Measurements from ENCODE around the gene DMD. TPM values are rescaled to one million over a fixed set of nuclear protein-coding genes. Genes with fewer than 3 reads are reported as not detected.

DMD gene
- total and polyA plus RNA-seq, 2 experiments from 2014 or later = 1.5 to 2.0 TPM

- 43 to 57% methylated on average over 6 of the region's 6 CpGs for WGBS, 2 experiments (ENCODE audit: low coverage in 1 of 2, low lambda C conversion rate in 2 of 2, missing lambda C conversion rate in 2 of 2)
- in situ Hi-C loops (cut with MboI) = loop anchor here (25.0 kb wide), 1 partner anchor 449 kb away; no protein-coding TSS in a partner anchor
- H3K36me3 ChIP-seq (ENCODE audit: low read depth) = no peaks in the 10 kb centered on the region
- H2AFZ ChIP-seq = no peak overlapping the region
- H3K9ac ChIP-seq = no peak overlapping the region
- no peak for TF ChIP-seq EZH2phosphoT487 (IDR thresholded peaks at IDR 0.05; ENCODE audit: insufficient read depth, low read depth)
- TF ChIP-seq EZH2 (IDR thresholded peaks at IDR 0.05; ENCODE audit: insufficient read depth, poor library complexity, severe bottlenecking) = no peak
- no peak for DNase-seq
- H3F3A ChIP-seq (ENCODE audit: insufficient read depth) = no peaks in the 10 kb centered on the region
- H3K4me1 ChIP-seq (ENCODE audit: insufficient read depth) = no peaks in the 10 kb centered on the region
- H3K9me3 ChIP-seq (ENCODE audit: low read depth) = no peaks in the 10 kb centered on the region
- H3K79me2 ChIP-seq (ENCODE audit: insufficient read depth) = no peaks in the 10 kb centered on the region
- H3K4me3 ChIP-seq = no peak overlapping the region
- no peaks in the 10 kb centered on the region for H4K20me1 ChIP-seq (ENCODE audit: insufficient read depth)
- H3K27ac ChIP-seq = no peak overlapping the region
- H3K9me2 ChIP-seq (ENCODE audit: insufficient read depth) = no peaks in the 10 kb centered on the region
- no peak overlapping the region for H3K4me2 ChIP-seq (ENCODE audit: unreplicated experiment)
- no peaks in the 10 kb centered on the region for H3K27me3 ChIP-seq (replicated peaks; ENCODE audit: insufficient read depth)
Measured at GRCh38 chrX:31212856-31213748, 1998.2 kb downstream of the DMD start.

GRCh38 chrX:31209005-31209628 is 2002.2 kb downstream of the DMD start:
- whole genome bisulfite sequencing, 2 experiments (ENCODE audit: low coverage in 1 of 2, low lambda C conversion rate in 2 of 2, missing lambda C conversion rate in 2 of 2) = 77 to 86% methylated on average over 10 of the region's 10 CpGs
- no peaks in the 10 kb centered on the region for H3K36me3 ChIP-seq (ENCODE audit: low read depth)
- H3K27me3 ChIP-seq (replicated peaks; ENCODE audit: insufficient read depth) = no peaks in the 10 kb centered on the region
- H3K4me2 ChIP-seq (ENCODE audit: unreplicated experiment) = no peak overlapping the region
- no peak overlapping the region for H3K27ac ChIP-seq
- H3K9me2 ChIP-seq (ENCODE audit: insufficient read depth) = no peaks in the 10 kb centered on the region
- no peak overlapping the region for H2AFZ ChIP-seq
- no peak for TF ChIP-seq EZH2phosphoT487 (IDR thresholded peaks at IDR 0.05; ENCODE audit: insufficient read depth, low read depth)
- H3K9me3 ChIP-seq (ENCODE audit: low read depth) = no peaks in the 10 kb centered on the region
- no peaks in the 10 kb centered on the region for H3K4me1 ChIP-seq (ENCODE audit: insufficient read depth)
- no peaks in the 10 kb centered on the region for H4K20me1 ChIP-seq (ENCODE audit: insufficient read depth)
- no peak overlapping the region for H3K4me3 ChIP-seq
- in situ Hi-C loops (cut with MboI) = loop anchor here (25.0 kb wide), 1 partner anchor 453 kb away; no protein-coding TSS in a partner anchor
- H3K9ac ChIP-seq = no peak overlapping the region
- no peaks in the 10 kb centered on the region for H3F3A ChIP-seq (ENCODE audit: insufficient read depth)
- DNase-seq = no peak
- H3K79me2 ChIP-seq (ENCODE audit: insufficient read depth) = no peaks in the 10 kb centered on the region

- Histone ChIP-seq H2AFZ (no peak overlapping the region), H3F3A (ENCODE audit: insufficient read depth) (no peaks in the 10 kb centered on the region), H3K79me2 (ENCODE audit: insufficient read depth) (no peaks in the 10 kb centered on the region), H4K20me1 (ENCODE audit: insufficient read depth) (no peaks in the 10 kb centered on the region), H3K9me2 (ENCODE audit: insufficient read depth) (no peaks in the 10 kb centered on the region), H3K4me2 (ENCODE audit: unreplicated experiment) (no peak overlapping the region), H3K4me3 (no peak overlapping the region), H3K4me1 (ENCODE audit: insufficient read depth) (no peaks in the 10 kb centered on the region), H3K9ac (no peak overlapping the region), H3K27me3 (replicated peaks; ENCODE audit: insufficient read depth) (no peaks in the 10 kb centered on the region), H3K27ac (no peak overlapping the region), H3K9me3 (ENCODE audit: low read depth) (no peaks in the 10 kb centered on the region), H3K36me3 (ENCODE audit: low read depth) (no peaks in the 10 kb centered on the region)
- DNase-seq = no peak
- TF ChIP-seq EZH2phosphoT487 (IDR thresholded peaks at IDR 0.05; ENCODE audit: insufficient read depth, low read depth) (no peak), EZH2 (IDR thresholded peaks at IDR 0.05; ENCODE audit: insufficient read depth, poor library complexity, severe bottlenecking) (no peak)
- WGBS, 2 experiments (ENCODE audit: low coverage in 1 of 2, low lambda C conversion rate in 2 of 2, missing lambda C conversion rate in 2 of 2) = 77 to 85% methylated on average over 4 of the region's 4 CpGs
- in situ Hi-C loops (cut with MboI) = loop anchor here (25.0 kb wide), 1 partner anchor 461 kb away; no protein-coding TSS in a partner anchor
Measured at GRCh38 chrX:31201503-31201902, 2009.8 kb downstream of the DMD start.

GRCh38 chrX:31200430-31200829 is 2010.9 kb downstream of the DMD start:
- no peaks in the 10 kb centered on the region for H3K36me3 ChIP-seq (ENCODE audit: low read depth)
- H3K4me1 ChIP-seq (ENCODE audit: insufficient read depth) = no peaks in the 10 kb centered on the region
- DNase-seq = no peak
- no peak overlapping the region for H3K4me2 ChIP-seq (ENCODE audit: unreplicated experiment)
- H3K9me2 ChIP-seq (ENCODE audit: insufficient read depth) = no peaks in the 10 kb centered on the region
- TF ChIP-seq EZH2phosphoT487 (IDR thresholded peaks at IDR 0.05; ENCODE audit: insufficient read depth, low read depth) = no peak
- no peak for TF ChIP-seq EZH2 (IDR thresholded peaks at IDR 0.05; ENCODE audit: insufficient read depth, poor library complexity, severe bottlenecking)
- no peaks in the 10 kb centered on the region for H3K9me3 ChIP-seq (ENCODE audit: low read depth)
- H3K4me3 ChIP-seq = no peak overlapping the region
- in situ Hi-C loops (cut with MboI) = loop anchor here (25.0 kb wide), 1 partner anchor 462 kb away; no protein-coding TSS in a partner anchor
- H3K9ac ChIP-seq = no peak overlapping the region
- H3F3A ChIP-seq (ENCODE audit: insufficient read depth) = no peaks in the 10 kb centered on the region
- H3K27ac ChIP-seq = no peak overlapping the region
- WGBS, 2 experiments (ENCODE audit: low coverage in 1 of 2, low lambda C conversion rate in 2 of 2, missing lambda C conversion rate in 2 of 2) = 92 to 94% methylated on average over 1 of the region's 1 CpG
- no peaks in the 10 kb centered on the region for H3K27me3 ChIP-seq (replicated peaks; ENCODE audit: insufficient read depth)
- no peaks in the 10 kb centered on the region for H3K79me2 ChIP-seq (ENCODE audit: insufficient read depth)
- no peak overlapping the region for H2AFZ ChIP-seq
- no peaks in the 10 kb centered on the region for H4K20me1 ChIP-seq (ENCODE audit: insufficient read depth)

Data from GM23248 (cell line).